ENCODE measurements around the gene TFDP3.

TFDP3 gene

DNA sequence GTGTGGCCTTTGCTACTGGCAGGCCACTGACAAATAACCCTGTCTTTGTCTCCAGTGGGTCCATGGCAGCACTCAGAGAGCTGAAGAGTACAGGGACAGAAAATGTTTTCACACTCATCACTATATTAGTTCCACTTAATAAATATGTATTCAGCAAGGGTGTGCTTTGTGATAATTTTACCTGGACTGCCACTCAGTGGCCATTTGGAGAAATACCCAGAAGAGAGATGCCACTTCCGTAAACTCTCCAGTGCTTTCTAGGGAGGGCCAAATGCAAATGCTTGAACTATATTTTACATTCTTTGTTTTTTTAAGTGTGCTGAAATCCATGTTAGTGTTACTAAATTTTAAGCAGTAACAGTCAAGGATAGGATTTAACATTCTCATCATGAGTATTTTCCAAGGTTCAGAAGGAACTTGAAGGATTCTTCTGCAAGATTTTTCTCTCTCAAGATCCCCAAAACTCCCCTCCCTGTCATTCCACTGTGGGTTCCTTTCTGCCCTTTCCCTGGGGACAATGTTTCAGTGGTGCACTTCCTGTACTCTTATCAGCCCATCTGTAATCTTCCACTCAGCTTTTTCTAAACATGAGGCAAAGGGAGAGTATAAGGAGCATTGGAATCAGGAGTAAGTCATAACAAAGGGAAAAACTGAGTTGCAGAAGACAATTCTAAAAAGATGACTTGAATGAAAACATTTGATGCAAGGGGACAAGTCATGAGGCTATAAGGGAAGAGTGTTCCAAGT, 46.0 kb downstream of the TFDP3 start:
- TF ChIP-seq SIN3A (IDR thresholded peaks at IDR 0.05; ENCODE audit: borderline replicate concordance, insufficient read depth, low read length) (no peak), TAF1 (IDR thresholded peaks at IDR 0.05; ENCODE audit: borderline replicate concordance, insufficient read depth, low read length) (no peak), FOXP2 (optimal IDR thresholded peaks at IDR 0.05; ENCODE audit: borderline replicate concordance, extremely low read depth, extremely low read length, insufficient read depth) (no peak), POLR2AphosphoS5 (IDR thresholded peaks at IDR 0.05; ENCODE audit: low read depth, low read length) (no peak)
- TF ChIP-seq, protein P1, sequence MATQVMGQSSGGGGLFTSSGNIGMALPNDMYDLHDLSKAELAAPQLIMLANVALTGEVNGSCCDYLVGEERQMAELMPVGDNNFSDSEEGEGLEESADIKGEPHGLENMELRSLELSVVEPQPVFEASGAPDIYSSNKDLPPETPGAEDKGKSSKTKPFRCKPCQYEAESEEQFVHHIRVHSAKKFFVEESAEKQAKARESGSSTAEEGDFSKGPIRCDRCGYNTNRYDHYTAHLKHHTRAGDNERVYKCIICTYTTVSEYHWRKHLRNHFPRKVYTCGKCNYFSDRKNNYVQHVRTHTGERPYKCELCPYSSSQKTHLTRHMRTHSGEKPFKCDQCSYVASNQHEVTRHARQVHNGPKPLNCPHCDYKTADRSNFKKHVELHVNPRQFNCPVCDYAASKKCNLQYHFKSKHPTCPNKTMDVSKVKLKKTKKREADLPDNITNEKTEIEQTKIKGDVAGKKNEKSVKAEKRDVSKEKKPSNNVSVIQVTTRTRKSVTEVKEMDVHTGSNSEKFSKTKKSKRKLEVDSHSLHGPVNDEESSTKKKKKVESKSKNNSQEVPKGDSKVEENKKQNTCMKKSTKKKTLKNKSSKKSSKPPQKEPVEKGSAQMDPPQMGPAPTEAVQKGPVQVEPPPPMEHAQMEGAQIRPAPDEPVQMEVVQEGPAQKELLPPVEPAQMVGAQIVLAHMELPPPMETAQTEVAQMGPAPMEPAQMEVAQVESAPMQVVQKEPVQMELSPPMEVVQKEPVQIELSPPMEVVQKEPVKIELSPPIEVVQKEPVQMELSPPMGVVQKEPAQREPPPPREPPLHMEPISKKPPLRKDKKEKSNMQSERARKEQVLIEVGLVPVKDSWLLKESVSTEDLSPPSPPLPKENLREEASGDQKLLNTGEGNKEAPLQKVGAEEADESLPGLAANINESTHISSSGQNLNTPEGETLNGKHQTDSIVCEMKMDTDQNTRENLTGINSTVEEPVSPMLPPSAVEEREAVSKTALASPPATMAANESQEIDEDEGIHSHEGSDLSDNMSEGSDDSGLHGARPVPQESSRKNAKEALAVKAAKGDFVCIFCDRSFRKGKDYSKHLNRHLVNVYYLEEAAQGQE (IDR thresholded peaks at IDR 0.05; ENCODE audit: insufficient read depth in 1 of 2, low read depth in 2 of 2, low read length in 2 of 2): no peak
